Activated naive CD4-positive, alpha-beta T cell treated with anti-CD3 and anti-CD28 coated beads, Interleukin-2, amount 10 ng/mL, durations not matched to agents 7 days and 5 days (primary cell): Measurements from ENCODE around the gene RHBDF1.
A peak's percentile ranks its signal among the peaks of the same experiment; 100 is the strongest.

Experiments
- CTCF ChIA-PET: fragments of 350-600 bp; sonication (Branson Sonifier 250); formaldehyde crosslinking; loops from one replicate; lab custom pipeline; 2021; ENCODE audit warnings: antibody characterized with exemption; lab: Charles Lee
- DNase-seq: peaks from one replicate; pipeline ENCODE4 v3.0.0-alpha.2; 2020
- H3K27ac Mint-ChIP-seq: one replicate; pipeline ENCODE4 v1.8.0; 2021; ENCODE audit warnings: mild to moderate bottlenecking, moderate library complexity, mixed read lengths
- H3K27me3 Mint-ChIP-seq: one replicate; pipeline ENCODE4 v1.8.0; 2021; ENCODE audit warnings: mild to moderate bottlenecking, mixed read lengths
- H3K36me3 Mint-ChIP-seq: one replicate; pipeline ENCODE4 v1.8.0; 2021; ENCODE audit warnings: mixed read lengths
- H3K4me1 Mint-ChIP-seq: one replicate; pipeline ENCODE4 v1.8.0; 2021; ENCODE audit warnings: mixed read lengths
- H3K4me3 Mint-ChIP-seq: one replicate; pipeline ENCODE4 v1.8.0; 2021; ENCODE audit warnings: mild to moderate bottlenecking, moderate library complexity, mixed read lengths
- H3K9me3 Mint-ChIP-seq: one replicate; pipeline ENCODE4 v1.8.0; 2021; ENCODE audit warnings: mixed read lengths

Gene RHBDF1

DNA sequence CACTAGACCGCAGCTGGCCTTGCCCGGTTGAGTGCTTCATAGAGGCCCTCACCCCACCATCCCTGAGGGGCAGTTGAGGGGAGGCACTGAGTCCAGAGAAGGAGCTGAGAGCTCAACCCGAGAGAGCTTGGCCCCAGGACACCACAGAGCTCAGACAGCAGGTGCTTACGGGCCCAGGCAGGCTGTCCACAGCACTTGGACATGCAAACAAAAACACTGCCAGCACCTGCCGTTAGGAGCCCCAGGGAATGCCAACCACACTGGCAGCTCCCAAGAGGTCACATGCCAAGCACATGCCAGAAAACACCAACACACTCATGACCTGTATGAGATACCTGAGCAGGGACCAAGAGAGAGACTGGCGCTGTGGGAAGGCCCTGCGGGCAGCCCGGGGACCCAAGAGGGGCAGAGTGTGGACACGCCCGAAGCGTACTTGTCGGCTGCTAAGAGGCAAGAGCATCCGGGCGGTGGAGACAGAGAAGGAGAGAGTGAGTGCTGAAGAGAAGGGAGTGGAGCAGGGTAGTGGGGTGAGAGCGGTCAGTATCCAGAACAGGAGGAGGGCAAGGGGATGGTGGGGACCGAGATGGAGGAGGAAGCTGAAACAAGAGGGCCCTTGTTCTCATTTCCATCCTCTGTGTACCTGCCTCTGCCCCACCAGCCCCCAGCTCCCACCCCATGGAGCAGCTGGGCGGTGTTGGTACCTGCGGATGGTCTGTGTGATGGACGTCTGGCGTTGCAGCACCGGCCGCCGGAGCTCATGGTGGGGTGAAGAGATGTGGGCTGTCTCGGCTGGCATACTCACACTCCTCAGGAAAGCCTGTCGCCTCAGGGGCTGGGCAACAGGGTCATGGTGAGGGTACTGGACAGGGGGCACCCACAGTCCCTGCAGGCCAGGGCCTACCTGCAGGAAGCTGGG lies 8.2 kb downstream of the RHBDF1 start:
- Mint-ChIP-seq H3K4me1 (no peaks in the 10 kb centered on the region), H3K27me3 (peaks cover 39% of the 10 kb centered on the region), H3K36me3 (no peaks in the 10 kb centered on the region), H3K27ac (peak overlapping the region; percentile 6), H3K9me3 (no peaks in the 10 kb centered on the region), H3K4me3 (no peak overlapping the region)
- CTCF ChIA-PET, result interaction anchor here (1.1 to 26.3 kb wide), 11 partner anchors 7 to 298 kb away, joined by 3 to 467 read pairs (median 11); partner anchors contain the start of genes POLR3K and SNRNP25
- DNase-seq, result no peak

DNA sequence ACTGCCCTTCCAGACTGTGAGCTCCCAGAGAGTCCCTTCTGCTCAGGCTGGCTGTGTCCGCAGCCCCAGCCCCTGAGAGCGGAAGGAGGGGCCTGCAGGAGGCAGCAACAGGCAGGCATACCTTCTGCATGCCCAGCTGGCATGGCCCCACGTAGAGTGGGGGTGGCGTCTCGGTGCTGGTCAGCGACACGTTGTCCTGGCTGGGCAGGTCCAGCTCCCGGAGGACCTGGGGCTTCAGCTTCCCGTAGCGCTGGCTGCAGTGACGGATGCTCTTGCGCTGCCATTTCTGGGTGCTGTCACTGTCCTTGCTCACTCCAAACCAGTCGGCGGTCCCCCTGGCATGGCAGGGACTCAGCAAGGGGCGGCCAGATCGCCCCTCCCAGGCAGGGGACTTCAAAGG lies 9.0 kb downstream of the RHBDF1 start:
- no peaks in the 10 kb centered on the region for H3K9me3 Mint-ChIP-seq
- H3K36me3 Mint-ChIP-seq, result no peaks in the 10 kb centered on the region
- no peak for DNase-seq
- no peak overlapping the region for H3K27ac Mint-ChIP-seq
- no peaks in the 10 kb centered on the region for H3K4me1 Mint-ChIP-seq
- CTCF ChIA-PET, result interaction anchor here (0.8 to 26.3 kb wide), 4 partner anchors 10 to 299 kb away, joined by 3 to 467 read pairs (median 4); partner anchors contain the start of genes POLR3K and SNRNP25
- H3K4me3 Mint-ChIP-seq, result no peak overlapping the region
- H3K27me3 Mint-ChIP-seq, result peaks cover 31% of the 10 kb centered on the region

DNA sequence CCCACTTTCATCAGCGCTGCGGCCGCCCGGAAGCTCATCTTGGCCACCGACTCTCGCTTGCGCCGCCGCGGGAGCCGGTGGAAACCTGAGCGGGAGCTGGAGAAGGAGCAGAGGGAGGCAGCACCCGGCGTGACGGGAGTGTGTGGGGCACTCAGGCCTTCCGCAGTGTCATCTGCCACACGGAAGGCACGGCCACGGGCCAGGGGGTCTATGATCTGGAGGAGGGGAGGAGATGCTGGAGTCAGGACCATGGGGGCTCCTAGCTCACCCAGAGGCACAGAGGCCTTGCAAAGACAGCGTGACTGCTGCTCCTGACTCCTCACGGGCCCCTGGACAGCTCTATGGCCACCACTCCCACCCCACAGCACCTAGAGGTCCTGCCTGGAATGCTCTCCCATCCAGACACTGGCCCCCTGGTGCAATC lies 9.5 kb downstream of the RHBDF1 start:
- Mint-ChIP-seq H3K27ac (no peak overlapping the region), H3K4me1 (no peaks in the 10 kb centered on the region), H3K9me3 (no peaks in the 10 kb centered on the region), H3K27me3 (peaks cover 27% of the 10 kb centered on the region), H3K36me3 (peaks cover 5% of the 10 kb centered on the region), H3K4me3 (no peak overlapping the region)
- DNase-seq, result no peak
- CTCF ChIA-PET, result interaction anchor here (0.8 to 26.3 kb wide), 3 partner anchors 10 to 41 kb away, joined by 4 to 467 read pairs (median 5); partner anchors contain the start of genes POLR3K and SNRNP25

DNA sequence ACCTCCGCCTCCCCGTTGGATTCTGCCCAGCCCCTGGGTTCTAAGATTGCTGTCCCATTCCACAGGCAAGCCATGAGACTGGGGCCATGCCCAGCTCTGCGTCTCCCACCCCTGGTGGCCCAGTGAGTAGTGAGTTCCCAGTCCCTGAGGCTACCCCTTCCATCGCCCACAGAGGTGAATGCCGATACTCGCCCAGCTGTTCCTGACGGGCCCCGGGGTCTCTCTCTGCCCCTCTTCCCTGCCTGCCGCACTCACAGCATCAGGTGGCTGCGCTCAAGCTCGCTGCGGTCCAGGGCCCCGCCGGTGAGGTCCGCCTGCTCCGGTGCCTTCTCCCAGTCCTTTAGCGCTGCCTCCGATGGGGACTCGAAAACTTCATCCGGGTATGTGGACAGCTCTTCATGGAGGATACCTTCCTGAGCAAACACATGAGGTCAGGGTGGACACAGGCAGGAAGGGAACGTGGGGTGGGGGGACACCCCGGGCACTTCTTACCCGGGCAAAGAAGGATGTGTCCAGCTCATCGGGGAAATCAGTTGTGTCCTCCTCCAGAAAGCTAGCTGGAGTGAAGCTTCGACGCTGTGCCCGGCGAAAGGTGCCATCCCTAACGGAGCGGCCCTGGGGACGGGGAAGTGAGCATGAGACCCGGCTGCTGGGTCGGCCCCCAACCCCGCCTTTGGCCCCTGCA lies 10.0 kb downstream of the RHBDF1 start:
- H3K9me3 Mint-ChIP-seq, result no peaks in the 10 kb centered on the region
- peaks cover 7% of the 10 kb centered on the region for H3K36me3 Mint-ChIP-seq
- CTCF ChIA-PET, result interaction anchor here (0.8 to 26.3 kb wide), 3 partner anchors 9 to 41 kb away, joined by 4 to 467 read pairs (median 5); partner anchors contain the start of genes POLR3K and SNRNP25
- no peak for DNase-seq
- H3K4me1 Mint-ChIP-seq, result no peaks in the 10 kb centered on the region
- no peak overlapping the region for H3K4me3 Mint-ChIP-seq
- H3K27me3 Mint-ChIP-seq, result peaks cover 21% of the 10 kb centered on the region
- H3K27ac Mint-ChIP-seq, result no peak overlapping the region

DNA sequence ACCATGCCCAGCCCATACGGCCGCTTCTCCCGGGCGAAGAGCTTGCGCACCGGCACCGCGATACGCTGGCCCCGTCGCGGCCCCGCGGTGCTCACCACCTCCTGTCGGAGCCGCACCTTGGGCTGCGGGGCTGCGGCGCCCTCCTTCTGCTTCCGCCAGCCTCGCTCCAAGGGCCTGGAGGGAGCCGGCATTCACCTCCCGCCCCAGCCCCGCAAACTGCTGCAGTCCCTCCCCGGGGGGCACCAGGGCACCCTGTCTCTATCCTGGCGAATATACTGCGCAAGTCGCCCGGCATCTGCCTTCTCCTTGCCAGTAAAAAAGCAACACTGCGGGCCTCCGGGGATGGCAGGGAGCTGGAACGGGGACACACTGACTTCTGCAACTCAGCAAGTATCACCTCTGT lies 10.6 kb downstream of the RHBDF1 start:
- Mint-ChIP-seq H3K27me3 (peaks cover 17% of the 10 kb centered on the region), H3K4me3 (no peak overlapping the region), H3K27ac (no peak overlapping the region), H3K4me1 (no peaks in the 10 kb centered on the region), H3K36me3 (peaks cover 7% of the 10 kb centered on the region), H3K9me3 (no peaks in the 10 kb centered on the region)
- no peak for DNase-seq
- CTCF ChIA-PET, result interaction anchor here (26.3 kb wide), 1 partner anchor 34 kb away, joined by 467 read pairs; no protein-coding TSS in a partner anchor

DNA sequence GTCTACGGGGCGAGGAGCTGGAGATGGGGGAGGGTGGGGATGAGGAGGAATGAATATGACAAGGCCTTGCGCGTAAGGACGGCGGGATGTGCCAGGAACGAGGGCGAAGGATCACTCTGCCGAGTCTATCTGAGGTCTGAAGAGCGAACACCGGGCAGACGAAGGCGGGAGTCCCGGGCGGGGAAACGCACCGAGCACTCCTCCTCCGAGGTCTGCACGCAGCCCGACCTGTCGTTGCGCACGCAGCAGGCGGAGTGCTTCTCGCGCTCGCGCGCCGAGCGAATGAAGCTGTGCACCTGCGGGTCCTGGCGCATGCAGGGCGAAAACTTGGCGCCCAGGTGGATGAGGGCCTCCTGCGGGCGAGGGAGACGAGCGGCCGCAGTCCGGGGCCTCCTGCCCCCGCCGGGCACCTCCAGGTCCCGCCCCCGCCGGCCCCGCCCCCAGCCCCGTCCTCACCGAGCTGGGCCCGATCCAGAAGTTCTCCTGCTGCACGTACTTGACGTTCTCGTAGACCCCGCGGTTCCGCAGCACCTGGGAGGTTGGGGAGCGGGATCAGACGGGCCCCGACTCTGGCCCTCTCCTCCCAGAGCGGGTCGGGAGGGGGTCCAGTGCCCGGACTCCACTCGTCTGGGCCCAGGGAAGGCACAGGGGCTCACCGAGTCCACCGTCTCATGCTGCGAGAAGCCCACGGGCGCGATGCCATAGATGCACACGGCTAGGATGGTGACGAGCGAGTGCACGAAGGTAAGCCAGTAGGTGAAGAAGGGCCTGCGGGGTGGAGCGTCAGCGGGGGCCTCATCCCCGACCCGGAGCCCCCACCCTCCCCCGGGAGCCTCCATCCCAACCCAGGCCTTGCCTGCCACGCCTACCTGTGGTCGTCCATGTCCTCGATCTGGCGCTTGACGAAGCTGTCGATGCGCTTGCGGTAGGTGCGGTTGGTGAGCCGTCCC lies 11.2 kb downstream of the RHBDF1 start:
- CTCF ChIA-PET, result interaction anchor here (0.8 to 26.3 kb wide), 2 partner anchors 12 to 34 kb away, joined by 3 to 467 read pairs; no protein-coding TSS in a partner anchor
- Mint-ChIP-seq H3K27ac (no peak overlapping the region), H3K9me3 (no peaks in the 10 kb centered on the region), H3K36me3 (peaks cover 7% of the 10 kb centered on the region), H3K27me3 (peaks cover 13% of the 10 kb centered on the region), H3K4me3 (no peak overlapping the region), H3K4me1 (no peaks in the 10 kb centered on the region)
- no peak for DNase-seq

DNA sequence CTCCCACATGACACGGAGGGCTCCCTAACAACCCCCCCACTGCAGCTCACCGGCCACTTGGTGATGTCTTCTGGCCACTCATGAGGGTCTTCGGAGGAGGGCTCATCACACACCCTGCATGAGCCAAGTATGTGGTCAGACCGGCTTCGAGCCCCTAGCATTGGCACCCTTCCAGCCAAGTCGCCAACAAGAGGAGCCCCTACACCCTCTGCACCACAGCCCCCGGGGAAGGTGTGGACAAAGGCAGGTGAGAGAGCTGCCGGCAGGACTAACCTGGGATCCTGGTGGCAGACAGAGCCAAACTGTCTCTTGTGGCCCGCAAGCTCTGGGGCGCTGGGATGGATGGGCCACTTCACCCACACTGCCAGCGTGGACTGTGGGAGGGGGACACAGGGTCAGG lies 12.3 kb downstream of the RHBDF1 start:
- H3K9me3 Mint-ChIP-seq, result no peaks in the 10 kb centered on the region
- H3K36me3 Mint-ChIP-seq, result peaks cover 10% of the 10 kb centered on the region
- H3K27ac Mint-ChIP-seq, result no peak overlapping the region
- H3K4me3 Mint-ChIP-seq, result no peak overlapping the region
- peaks cover 5% of the 10 kb centered on the region for H3K4me1 Mint-ChIP-seq
- H3K27me3 Mint-ChIP-seq, result peaks cover 7% of the 10 kb centered on the region
- CTCF ChIA-PET, result interaction anchor here (0.8 to 26.3 kb wide), 2 partner anchors 13 to 35 kb away, joined by 3 to 467 read pairs; no protein-coding TSS in a partner anchor
- DNase-seq, result no peak

DNA sequence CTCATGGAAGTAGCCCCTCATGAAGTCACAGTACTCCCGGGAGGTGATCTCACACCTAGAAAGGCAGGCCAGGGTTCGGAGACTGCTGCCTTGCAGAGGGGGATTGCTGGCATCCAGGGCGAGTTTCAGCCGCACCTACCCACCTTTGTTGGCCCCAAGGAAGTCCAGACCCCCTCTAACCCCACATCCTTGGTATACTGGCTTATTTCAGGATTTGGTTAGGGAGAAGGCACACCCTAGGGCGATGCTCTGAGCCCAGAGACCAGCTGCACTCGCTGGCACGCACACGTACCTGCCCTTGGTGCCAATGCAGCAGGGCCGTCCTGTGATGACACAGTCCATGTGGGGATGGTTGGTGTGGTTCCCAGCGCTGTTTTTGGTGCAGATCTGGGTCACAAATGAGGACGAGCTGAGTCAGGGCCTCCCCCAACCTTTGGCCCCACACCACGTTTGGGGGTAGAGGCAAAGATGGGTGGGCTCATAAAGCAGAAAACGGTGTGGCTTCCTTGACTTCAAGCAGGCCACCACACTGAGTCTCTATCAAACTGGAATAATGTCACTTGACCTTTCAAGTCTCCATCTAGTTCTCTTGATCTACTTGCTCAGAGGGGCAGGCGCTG lies 12.9 kb downstream of the RHBDF1 start:
- H3K9me3 Mint-ChIP-seq, result no peaks in the 10 kb centered on the region
- H3K4me1 Mint-ChIP-seq, result peaks cover 9% of the 10 kb centered on the region
- H3K36me3 Mint-ChIP-seq, result peaks cover 10% of the 10 kb centered on the region
- no peak for DNase-seq
- CTCF ChIA-PET, result interaction anchor here (26.3 kb wide), 1 partner anchor 36 kb away, joined by 467 read pairs; no protein-coding TSS in a partner anchor
- peaks cover 7% of the 10 kb centered on the region for H3K27me3 Mint-ChIP-seq
- H3K27ac Mint-ChIP-seq, result no peak overlapping the region
- no peak overlapping the region for H3K4me3 Mint-ChIP-seq

DNA sequence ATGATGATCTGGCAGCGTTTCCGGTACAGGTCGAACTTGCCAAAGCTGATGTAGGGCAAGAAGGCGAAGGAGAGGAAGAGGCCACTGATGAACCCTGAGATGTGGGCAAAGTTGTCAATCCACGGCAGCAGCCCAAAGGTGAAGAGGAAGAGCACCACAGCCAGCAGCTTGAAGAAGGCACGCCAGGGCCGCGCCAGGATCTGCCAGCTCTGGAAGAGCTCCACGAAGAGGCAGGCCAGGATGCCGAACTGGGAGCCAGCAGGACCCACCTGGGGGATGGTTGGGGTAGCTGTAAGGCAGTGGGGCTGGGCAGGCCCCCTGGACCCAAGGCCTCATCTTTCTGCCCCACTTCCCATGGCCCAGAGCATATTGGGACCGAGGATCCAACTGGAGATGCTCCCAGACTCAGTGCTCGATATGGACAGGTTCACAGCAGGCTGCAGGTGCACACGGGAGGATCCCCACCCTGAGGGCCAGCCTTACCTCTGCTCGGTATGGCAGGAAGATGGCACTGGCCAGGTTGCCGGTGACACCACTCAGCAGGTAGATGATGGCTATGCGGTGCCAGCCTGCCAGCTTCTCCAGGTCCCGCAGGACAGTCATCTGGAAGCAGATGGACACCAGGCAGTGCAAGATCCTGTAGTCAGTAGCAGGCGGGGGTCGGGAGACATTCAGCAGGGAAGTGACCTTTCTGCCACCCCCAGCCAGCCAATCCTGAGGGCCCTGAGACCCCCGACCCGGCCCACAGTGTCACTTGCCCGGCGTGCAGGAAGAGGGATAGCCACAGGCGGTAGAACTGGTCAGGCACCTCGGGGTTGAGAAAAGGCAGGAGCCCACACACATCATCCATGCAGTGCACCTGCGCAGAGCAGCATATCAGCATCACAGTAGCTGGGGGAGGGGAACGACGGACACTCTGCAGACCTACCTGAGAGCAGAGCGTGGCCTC lies 13.7 kb downstream of the RHBDF1 start:
- CTCF ChIA-PET, result no interaction called here
- no peaks in the 10 kb centered on the region for H3K27me3 Mint-ChIP-seq
- DNase-seq, result no peak
- no peak overlapping the region for H3K4me3 Mint-ChIP-seq
- no peaks in the 10 kb centered on the region for H3K9me3 Mint-ChIP-seq
- H3K4me1 Mint-ChIP-seq, result peaks cover 14% of the 10 kb centered on the region
- no peak overlapping the region for H3K27ac Mint-ChIP-seq
- H3K36me3 Mint-ChIP-seq, result peaks cover 10% of the 10 kb centered on the region

DNA sequence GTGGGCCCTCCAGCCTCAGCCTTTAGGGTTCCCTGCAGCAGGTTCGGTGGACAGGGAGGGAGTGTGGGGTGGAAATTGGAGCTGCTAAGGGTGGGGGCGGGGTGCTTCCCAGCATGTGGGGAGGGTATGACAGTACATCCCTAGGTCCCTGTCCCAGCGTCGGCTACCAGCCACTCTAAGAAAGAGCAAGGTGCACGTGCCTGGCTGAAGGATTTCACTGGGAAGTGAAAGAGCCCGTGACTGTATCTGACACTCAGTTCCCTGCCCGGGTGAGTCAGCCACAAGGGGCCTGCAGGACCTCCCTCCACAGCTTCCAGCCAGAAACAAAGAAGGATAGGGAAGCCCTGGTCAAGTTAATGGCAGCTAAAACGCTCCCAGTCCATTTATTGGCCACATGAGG lies 14.7 kb downstream of the RHBDF1 start:
- DNase-seq, result no peak
- Mint-ChIP-seq H3K27ac (no peak overlapping the region), H3K4me1 (peaks cover 19% of the 10 kb centered on the region), H3K9me3 (no peaks in the 10 kb centered on the region), H3K27me3 (no peaks in the 10 kb centered on the region), H3K4me3 (no peak overlapping the region), H3K36me3 (peaks cover 16% of the 10 kb centered on the region)
- CTCF ChIA-PET, result interaction anchor here (0.7 kb wide), 1 partner anchor 39 kb away, joined by 3 read pairs; no protein-coding TSS in a partner anchor

DNA sequence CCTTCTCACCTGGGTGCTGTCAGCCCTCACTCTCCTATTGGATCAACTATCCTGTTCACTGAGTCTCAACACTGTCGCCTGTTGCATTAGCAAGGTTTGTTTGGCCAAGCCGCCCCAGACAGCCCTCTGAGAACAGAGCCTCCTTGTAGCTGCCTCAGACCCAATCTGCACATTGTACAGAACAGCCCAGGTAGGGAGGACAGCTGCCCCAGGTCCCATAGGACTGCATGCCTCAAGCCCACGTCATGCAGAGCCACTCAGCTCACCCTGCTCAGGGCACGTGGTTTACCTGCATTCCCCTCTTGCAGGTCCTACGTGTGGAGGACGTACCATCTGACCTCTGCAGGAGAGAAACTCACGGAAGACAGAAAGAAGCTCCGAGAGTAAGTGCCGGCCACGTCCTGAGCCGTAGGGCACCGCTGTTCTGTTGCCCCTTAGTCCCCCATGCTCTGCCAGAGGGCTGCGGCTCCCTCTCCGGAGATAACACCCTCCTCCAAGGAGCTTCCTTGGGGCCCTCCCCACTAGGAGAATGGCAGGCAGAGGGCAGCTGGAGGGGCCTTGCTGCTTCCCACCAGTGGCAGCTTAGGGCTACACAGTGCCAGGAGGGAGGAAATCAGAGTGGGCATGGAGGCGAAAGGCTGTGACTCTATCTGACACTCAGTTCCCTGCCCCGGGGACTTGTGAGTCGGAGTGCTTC lies 16.1 kb downstream of the RHBDF1 start:
- Mint-ChIP-seq H3K4me1 (peaks cover 26% of the 10 kb centered on the region), H3K36me3 (peaks cover 18% of the 10 kb centered on the region), H3K27ac (no peak overlapping the region), H3K4me3 (no peak overlapping the region), H3K9me3 (no peaks in the 10 kb centered on the region), H3K27me3 (no peaks in the 10 kb centered on the region)
- CTCF ChIA-PET, result interaction anchor here (1.4 to 1.8 kb wide), 2 partner anchors 9 to 40 kb away, joined by 7 to 13 read pairs; no protein-coding TSS in a partner anchor
- no peak for DNase-seq
